ENCODE data around the gene HYPK.
"Not testable (repeated sequence)": the region's sequence is repeated elsewhere in the genome, so short reads cannot be mapped to it uniquely, and the experiment has no call there.

Gene HYPK

DNA sequence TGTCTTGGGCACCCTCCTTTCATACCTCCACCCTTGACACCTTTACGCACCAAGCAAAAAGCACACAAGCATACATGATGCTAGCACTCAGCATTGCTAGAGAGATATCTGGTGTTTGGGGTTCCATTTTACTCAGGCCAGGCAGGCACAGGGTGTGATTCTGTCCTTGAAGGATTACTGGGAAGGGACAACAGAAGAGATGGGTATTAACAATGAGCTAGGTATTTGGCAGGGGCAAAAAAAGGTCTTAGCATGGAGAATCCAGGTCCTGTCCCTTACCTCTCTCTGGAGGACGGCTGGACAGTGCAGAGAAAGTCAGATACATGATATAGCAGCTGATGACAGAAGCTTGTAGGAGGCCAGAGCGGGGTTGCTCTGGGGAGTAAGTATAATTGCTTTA is 3.8 kb upstream of the HYPK start:
- TF ChIP-seq CTCF (IDR thresholded peaks at IDR 0.05): no peak
- no peak overlapping the region for H3K27ac ChIP-seq
- peaks cover 51% of the 10 kb centered on the region for H3K36me3 ChIP-seq
- H3K9me3 ChIP-seq: no peaks in the 10 kb centered on the region
- H3K4me1 ChIP-seq (ENCODE audit: control insufficient read depth in 1 of 2, insufficient read depth in 1 of 2, low read depth in 1 of 2, low read length in 1 of 2): peaks cover 33 to 41% of the 10 kb centered on the region in 2 experiments
- no peak overlapping the region for H3K4me3 ChIP-seq (ENCODE audit: low read depth in 1 of 2, low read length in 1 of 2)
- H3K27me3 ChIP-seq: no peaks in the 10 kb centered on the region

- H3K4me3 ChIP-seq (ENCODE audit: low read depth in 1 of 2, low read length in 1 of 2): no peak overlapping the region
- peak overlapping the region; percentile 88 for H3K27ac ChIP-seq
- H3K36me3 ChIP-seq: peaks cover 52% of the 10 kb centered on the region
- no peaks in the 10 kb centered on the region for H3K9me3 ChIP-seq
- H3K27me3 ChIP-seq: no peaks in the 10 kb centered on the region
- H3K4me1 ChIP-seq (ENCODE audit: control insufficient read depth in 1 of 2, insufficient read depth in 1 of 2, low read depth in 1 of 2, low read length in 1 of 2): peaks cover 19 to 24% of the 10 kb centered on the region in 2 experiments
- TF ChIP-seq CTCF (IDR thresholded peaks at IDR 0.05): no peak
Observed at GRCh38 chr15:43799209-43799944, 1.0 kb upstream of the HYPK start.

- no peak for TF ChIP-seq CTCF (IDR thresholded peaks at IDR 0.05)
- Histone ChIP-seq H3K9me3 (no peaks in the 10 kb centered on the region), H3K27me3 (no peaks in the 10 kb centered on the region), H3K4me3 (ENCODE audit: low read depth in 1 of 2, low read length in 1 of 2) (peak within 1 kb of the TSS; percentile 87 to 91), H3K4me1 (ENCODE audit: control insufficient read depth in 1 of 2, insufficient read depth in 1 of 2, low read depth in 1 of 2, low read length in 1 of 2) (peaks cover 19 to 24% of the 10 kb centered on the region in 2 experiments), H3K36me3 (peaks cover 52% of the 10 kb centered on the region), H3K27ac (peak within 1 kb of the TSS; percentile 88)
Observed at GRCh38 chr15:43799945-43800285, 484 bp upstream of the HYPK start, which contains the start of gene SERINC4. SERINC4 (minus strand) TSS chr15:43800220; CDS start chr15:43799986, 234 bp downstream.

GRCh38 chr15:43802676-43803075 is 2.3 kb downstream of the HYPK start:
- H3K9me3 ChIP-seq; H3K27ac ChIP-seq; H3K4me3 ChIP-seq (ENCODE audit: low read depth in 1 of 2, low read length in 1 of 2); H3K27me3 ChIP-seq: not testable (repeated sequence)
- peaks cover 17 to 19% of the 10 kb centered on the region in 2 experiments for H3K4me1 ChIP-seq (ENCODE audit: control insufficient read depth in 1 of 2, insufficient read depth in 1 of 2, low read depth in 1 of 2, low read length in 1 of 2)
- peaks cover 56% of the 10 kb centered on the region for H3K36me3 ChIP-seq

DNA sequence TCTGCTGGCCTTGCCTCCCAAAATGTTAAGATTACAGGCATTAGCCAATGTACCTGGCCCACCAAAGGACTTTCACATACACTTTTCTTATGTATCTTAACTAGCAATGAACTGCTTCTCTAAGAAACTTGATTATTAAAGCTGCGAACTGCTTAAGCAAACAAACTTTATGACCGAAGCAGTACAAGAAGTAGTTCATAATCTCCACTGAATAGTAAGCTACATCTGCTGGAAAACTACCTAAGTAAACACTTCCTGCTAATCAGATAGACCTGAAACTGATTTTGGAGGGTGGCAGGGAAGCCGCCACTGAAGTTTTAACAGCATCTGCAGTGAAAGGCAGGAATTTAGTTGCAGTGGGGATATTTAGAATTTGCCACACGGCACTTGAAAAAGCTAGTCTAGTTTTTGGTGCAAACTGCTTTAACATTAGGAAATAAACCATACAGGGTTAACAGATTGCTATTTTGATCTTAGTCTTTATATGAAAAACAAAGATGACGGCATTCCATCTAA is 8.1 kb downstream of the HYPK start:
- peak overlapping the region in 1 of 2 experiments; percentile 23 for H3K4me3 ChIP-seq (ENCODE audit: low read depth in 1 of 2, low read length in 1 of 2)
- no peak for TF ChIP-seq CTCF (IDR thresholded peaks at IDR 0.05)
- H3K27me3 ChIP-seq: no peaks in the 10 kb centered on the region
- peak overlapping the region; percentile 73 for H3K27ac ChIP-seq
- peaks cover 14 to 16% of the 10 kb centered on the region in 2 experiments for H3K4me1 ChIP-seq (ENCODE audit: control insufficient read depth in 1 of 2, insufficient read depth in 1 of 2, low read depth in 1 of 2, low read length in 1 of 2)
- H3K36me3 ChIP-seq: peaks cover 80% of the 10 kb centered on the region
- no peaks in the 10 kb centered on the region for H3K9me3 ChIP-seq

DNA sequence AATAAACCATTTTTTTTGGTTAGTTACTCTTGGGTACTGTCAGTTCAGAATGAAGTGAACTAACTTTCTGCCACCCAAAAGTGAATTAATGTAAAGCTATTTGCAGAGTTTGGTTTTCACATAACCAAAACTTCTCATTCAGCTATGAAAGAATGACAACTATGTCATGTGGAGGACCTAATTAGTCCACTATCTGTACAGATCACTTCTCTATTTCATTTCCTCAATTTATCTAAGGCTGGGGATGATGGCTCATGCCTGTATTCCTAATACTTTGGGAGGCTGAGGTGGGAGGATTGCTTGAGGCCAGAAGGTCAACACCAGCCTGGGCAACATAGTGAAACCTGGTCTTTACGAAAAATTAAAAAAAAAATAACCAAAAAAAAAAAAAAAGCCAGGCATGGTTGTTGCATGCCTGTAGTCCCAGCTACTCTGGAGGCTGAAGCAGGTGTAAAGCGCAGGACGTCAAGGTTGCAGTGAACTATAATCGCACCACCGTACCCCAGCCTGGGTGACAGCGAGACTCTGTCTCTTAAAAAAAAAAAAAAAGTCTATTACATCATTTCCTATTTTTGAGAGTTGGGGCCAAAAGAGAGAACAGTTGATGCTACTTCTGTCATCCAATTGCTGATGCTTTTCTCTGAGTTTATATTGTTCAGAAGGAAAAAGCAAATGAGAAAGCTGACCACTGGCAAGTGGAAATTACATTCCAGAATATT is 8.7 kb downstream of the HYPK start:
- peak overlapping the region; percentile 73 for H3K27ac ChIP-seq
- H3K4me1 ChIP-seq (ENCODE audit: control insufficient read depth in 1 of 2, insufficient read depth in 1 of 2, low read depth in 1 of 2, low read length in 1 of 2): peaks cover 14 to 16% of the 10 kb centered on the region in 2 experiments
- H3K36me3 ChIP-seq: peaks cover 80% of the 10 kb centered on the region
- no peaks in the 10 kb centered on the region for H3K9me3 ChIP-seq
- peak overlapping the region; percentile 23 to 25 for H3K4me3 ChIP-seq (ENCODE audit: low read depth in 1 of 2, low read length in 1 of 2)
- no peak for TF ChIP-seq CTCF (IDR thresholded peaks at IDR 0.05)
- H3K27me3 ChIP-seq: no peaks in the 10 kb centered on the region

- H3K27me3 ChIP-seq; H3K4me3 ChIP-seq (ENCODE audit: low read depth in 1 of 2, low read length in 1 of 2); H3K9me3 ChIP-seq; H3K27ac ChIP-seq; H3K4me1 ChIP-seq (ENCODE audit: control insufficient read depth in 1 of 2, insufficient read depth in 1 of 2, low read depth in 1 of 2, low read length in 1 of 2): not testable (repeated sequence)
- peaks cover 68% of the 10 kb centered on the region for H3K36me3 ChIP-seq
Observed at GRCh38 chr15:43815064-43815463, 14.7 kb downstream of the HYPK start.

Data from neutrophil (primary cell).